Testis (tissue), 3 donors: ENCODE measurements around the gene ABHD12B. TPM values are rescaled to one million over a fixed set of nuclear protein-coding genes. Genes with fewer than 3 reads are reported as not detected.

Experiments
- DNase-seq: peaks from one replicate; pipeline ENCODE4 v3.0.0-alpha.2; 2019
- H3K27ac ChIP-seq, 2 donors: fragments of 200-600 bp; sonication (generic); one replicate each; pipeline ENCODE4 v1.5.1; 2019
- H3K27me3 ChIP-seq: fragments of 200-600 bp; sonication (generic); one replicate; pipeline ENCODE4 v1.5.1; 2019
- H3K36me3 ChIP-seq: fragments of 200-600 bp; sonication (generic); one replicate; pipeline ENCODE4 v1.5.1; 2017; ENCODE audit warnings: low read depth; ENCODE audit errors: missing control alignments
- H3K4me1 ChIP-seq: fragments of 200-600 bp; sonication (generic); one replicate; pipeline ENCODE4 v1.5.1; 2019
- H3K4me3 ChIP-seq, 2 donors: fragments of 200-600 bp; sonication (generic); one replicate each; pipeline ENCODE4 v1.5.1; 2017 to 2019
- H3K9me3 ChIP-seq: fragments of 200-600 bp; sonication (generic); one replicate; pipeline ENCODE4 v1.5.1; 2017
- POLR2A ChIP-seq: fragments of 450-650 bp; IDR thresholded peaks from one replicate; pipeline ENCODE4 v1.6.1; 2017; ENCODE audit warnings: antibody characterized with exemption, mild to moderate bottlenecking, moderate library complexity
- WGBS, 2 donors: methylation state at CpG; one replicate each; pipeline ENCODE4 v1.1.5; 2018; 5-methylcytosine and 5-hydroxymethylcytosine counted together
- intact Hi-C: fragments of 100-400 bp; cut with DNase I; formaldehyde crosslinking; loops from one replicate; pipeline ENCODE4 v1.15.1; 2023; ENCODE audit warnings: low total_unique reads
- polyA plus RNA-seq: library from polyadenylated mRNA; stranded (reverse); fragments of 350-450 nt; fragmentation: Illumina TruSeq; extraction: RNeasy Lipid Tissue Mini Kit (QIAGEN cat#74804); gene quantifications from one replicate; pipeline ENCODE4 v1.2.3, GENCODE V29; 2014; ENCODE audit warnings: low read depth, low replicate concordance; ENCODE audit not compliant: insufficient read depth
- total RNA-seq, 2 donors: library from RNA; depleted of rRNA; stranded (reverse); fragments of >200 nt; gene quantifications; one replicate each; pipeline ENCODE4 v1.2.3, GENCODE V29; 2016
- TF ChIP-seq, protein P1 (sequence below), 3 experiments: fragments of 450-650 bp in 2 of 3; fragments of 200-600 bp in 1 of 3; sonication (generic) in 1 of 3; IDR thresholded peaks; one replicate each; pipeline ENCODE4 v1.5.1; 2016 to 2019; ENCODE audit warnings: antibody characterized with exemption in 3 of 3, mild to moderate bottlenecking in 2 of 3, moderate library complexity in 1 of 3

Gene ABHD12B
- total and polyA plus RNA-seq, 3 donors from 2014 or later: 0.37 to 3.0 TPM; not detected in 1

DNA sequence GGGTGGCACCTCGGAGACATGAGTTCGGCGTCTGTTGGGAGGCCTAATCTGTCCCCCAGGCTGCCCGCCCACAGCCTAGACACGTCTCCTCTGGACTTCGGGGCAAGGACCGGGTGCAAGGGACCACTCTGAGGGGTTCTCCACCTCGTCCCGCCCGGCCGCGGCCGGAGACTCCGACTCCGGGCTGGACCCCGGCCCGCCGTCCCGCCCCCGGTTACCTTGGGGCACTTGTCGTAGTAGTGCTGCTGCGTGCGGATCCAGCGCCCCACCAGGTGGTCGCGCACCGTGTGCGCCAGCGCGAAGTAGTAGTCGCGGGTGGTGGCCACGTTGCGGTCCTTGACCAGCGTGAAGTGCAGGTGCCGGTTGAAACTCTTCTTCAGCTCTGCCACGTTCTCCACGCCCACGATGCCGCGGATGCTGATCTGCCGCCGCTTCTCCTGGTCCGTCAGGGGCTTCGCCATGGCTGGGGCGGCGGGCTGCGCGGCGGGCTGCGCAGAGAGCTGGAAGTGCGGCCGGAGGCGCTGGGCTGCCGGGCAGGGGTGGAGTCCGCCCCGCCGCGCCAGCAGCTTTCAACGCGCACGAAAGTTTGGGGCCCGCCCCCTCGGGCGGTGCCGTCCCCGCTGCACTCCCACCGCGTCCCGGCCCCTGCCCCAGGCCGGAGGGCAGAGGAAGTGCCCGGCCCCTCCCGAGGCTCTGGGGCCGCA lies 72.2 kb downstream of the ABHD12B start, which contains the start of gene PYGL:
Gene PYGL, minus strand, starts transcription at position 541 of the 704 bp plus-strand sequence. Its CDS starts 80 bp downstream, at position 461.
- intact Hi-C loops: no loop called here
- Histone ChIP-seq H3K4me3 (peak within 1 kb of the TSS; percentile 68 to 80), H3K36me3 (no peaks in the 10 kb centered on the region), H3K4me1 (peaks cover 12% of the 10 kb centered on the region), H3K9me3 (no peaks in the 10 kb centered on the region), H3K27ac (peak within 1 kb of the TSS; percentile 90 to 91), H3K27me3 (no peaks in the 10 kb centered on the region)
- TF ChIP-seq, protein P1, sequence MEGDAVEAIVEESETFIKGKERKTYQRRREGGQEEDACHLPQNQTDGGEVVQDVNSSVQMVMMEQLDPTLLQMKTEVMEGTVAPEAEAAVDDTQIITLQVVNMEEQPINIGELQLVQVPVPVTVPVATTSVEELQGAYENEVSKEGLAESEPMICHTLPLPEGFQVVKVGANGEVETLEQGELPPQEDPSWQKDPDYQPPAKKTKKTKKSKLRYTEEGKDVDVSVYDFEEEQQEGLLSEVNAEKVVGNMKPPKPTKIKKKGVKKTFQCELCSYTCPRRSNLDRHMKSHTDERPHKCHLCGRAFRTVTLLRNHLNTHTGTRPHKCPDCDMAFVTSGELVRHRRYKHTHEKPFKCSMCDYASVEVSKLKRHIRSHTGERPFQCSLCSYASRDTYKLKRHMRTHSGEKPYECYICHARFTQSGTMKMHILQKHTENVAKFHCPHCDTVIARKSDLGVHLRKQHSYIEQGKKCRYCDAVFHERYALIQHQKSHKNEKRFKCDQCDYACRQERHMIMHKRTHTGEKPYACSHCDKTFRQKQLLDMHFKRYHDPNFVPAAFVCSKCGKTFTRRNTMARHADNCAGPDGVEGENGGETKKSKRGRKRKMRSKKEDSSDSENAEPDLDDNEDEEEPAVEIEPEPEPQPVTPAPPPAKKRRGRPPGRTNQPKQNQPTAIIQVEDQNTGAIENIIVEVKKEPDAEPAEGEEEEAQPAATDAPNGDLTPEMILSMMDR (IDR thresholded peaks at IDR 0.05): no peak
- no peak for TF ChIP-seq POLR2A
- DNase-seq: peak; percentile 70
- WGBS, 2 donors: 1 to 13% methylated on average over 3 to 49 of the region's 74 CpGs

DNA sequence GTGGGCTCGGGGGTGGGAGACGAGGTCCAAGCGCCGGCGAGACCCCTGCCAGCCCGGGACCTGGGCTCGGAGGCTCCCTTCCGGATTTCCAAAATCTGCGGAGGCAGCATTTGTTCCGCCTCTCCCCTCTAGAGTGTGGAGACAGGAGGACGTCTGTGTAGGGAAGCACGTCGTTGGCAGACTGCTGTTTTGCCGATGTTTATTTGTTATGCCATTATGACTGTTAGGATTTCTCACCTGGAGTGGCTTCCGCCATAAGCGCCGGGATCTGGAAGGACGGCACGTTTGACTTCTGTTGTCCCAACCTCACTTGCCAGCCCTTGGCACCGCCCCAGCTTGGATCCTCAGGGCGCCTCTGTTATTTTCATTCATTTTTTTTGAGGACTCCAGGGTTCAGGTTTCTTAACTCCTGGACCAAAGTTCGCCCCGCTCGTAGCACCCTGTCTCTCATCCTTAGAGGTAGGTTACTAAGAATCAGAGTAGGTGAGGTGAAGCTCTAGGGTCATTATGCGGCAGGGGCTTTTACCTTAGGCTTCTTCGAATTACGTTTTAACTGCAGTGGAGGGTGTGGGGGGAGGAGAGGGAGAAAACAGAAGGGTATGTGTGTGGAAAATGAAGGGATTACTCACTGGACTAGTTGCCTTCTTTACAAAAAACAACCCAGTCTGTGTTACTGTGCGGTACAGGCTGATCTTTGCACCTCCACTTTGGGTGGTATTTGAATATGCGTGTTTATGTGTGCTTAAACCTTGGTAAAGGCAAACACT lies 73.0 kb downstream of the ABHD12B start:
- Histone ChIP-seq H3K36me3 (no peaks in the 10 kb centered on the region), H3K4me1 (peaks cover 12% of the 10 kb centered on the region), H3K9me3 (no peaks in the 10 kb centered on the region), H3K4me3 (peak overlapping the region; percentile 68 to 80), H3K27ac (peak overlapping the region; percentile 90 to 91), H3K27me3 (no peaks in the 10 kb centered on the region)
- intact Hi-C loops: no loop called here
- TF ChIP-seq POLR2A: no peak
- TF ChIP-seq, protein P1 (IDR thresholded peaks at IDR 0.05): no peak
- 7% methylated on average over 15 to 23 of the region's 29 CpGs for WGBS, 2 donors
- peak; percentile 59 for DNase-seq

DNA sequence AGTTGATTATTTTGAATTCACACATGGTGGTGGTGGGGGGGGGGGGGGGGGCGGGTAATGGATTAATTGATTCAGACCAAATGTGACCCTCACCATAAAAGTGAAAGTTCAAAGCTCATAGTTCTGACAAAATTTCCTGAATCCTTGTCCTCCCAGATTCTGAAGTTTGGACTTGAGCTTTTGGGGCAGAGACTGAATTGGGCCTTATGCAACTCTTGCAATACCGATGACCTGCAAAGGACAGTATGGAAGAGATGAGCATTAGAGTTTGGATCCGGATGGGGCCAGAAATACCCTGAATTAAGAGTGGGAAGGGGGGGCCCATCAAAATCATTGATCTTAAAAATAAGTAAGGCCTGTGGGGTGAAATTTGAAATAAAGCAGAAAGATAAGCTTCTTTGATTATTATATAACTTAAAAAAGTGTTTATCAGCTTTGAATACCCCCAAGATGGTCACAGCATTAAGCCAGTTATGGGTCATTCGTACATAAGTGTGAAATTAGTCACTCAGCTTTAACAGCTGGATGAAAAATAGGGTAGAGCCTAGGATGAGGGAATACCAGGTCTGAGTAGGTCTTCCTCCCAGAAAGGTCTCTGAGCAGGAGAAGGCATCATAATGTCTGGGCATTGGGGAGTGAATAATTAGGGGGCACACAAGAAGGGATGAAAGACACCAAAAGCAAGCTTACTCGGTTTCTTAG lies 74.5 kb downstream of the ABHD12B start:
- DNase-seq: no peak
- WGBS, 2 donors: 87 to 90% methylated on average over 5 of the region's 5 CpGs
- Histone ChIP-seq H3K4me3 (no peak overlapping the region), H3K4me1 (peaks cover 12% of the 10 kb centered on the region), H3K9me3 (no peaks in the 10 kb centered on the region), H3K27ac (peak overlapping the region in 1 of 2 donors; percentile 81), H3K27me3 (no peaks in the 10 kb centered on the region), H3K36me3 (no peaks in the 10 kb centered on the region)
- intact Hi-C loops: no loop called here
- TF ChIP-seq POLR2A: no peak
- TF ChIP-seq, protein P1 (IDR thresholded peaks at IDR 0.05): no peak

DNA sequence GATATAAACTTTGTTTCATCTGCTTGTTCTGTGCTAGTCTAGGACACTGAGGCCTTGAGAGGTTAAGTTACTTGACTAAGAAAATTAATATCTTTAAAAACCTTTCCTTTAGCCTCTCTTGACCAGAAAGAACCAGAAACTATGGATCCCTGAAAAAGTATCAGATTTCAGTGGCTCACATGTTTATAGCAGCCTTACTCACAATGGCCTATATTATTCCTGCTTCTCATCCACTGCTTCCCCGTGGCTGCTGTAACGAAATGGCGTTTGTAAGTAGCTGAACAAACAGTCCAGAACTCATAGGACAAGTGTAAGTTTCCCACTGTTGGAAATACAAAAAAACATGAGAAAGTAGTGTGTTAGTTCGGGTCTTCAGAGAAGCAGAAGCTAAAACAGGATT lies 75.6 kb downstream of the ABHD12B start:
- DNase-seq: no peak
- no peaks in the 10 kb centered on the region for H3K9me3 ChIP-seq
- H3K36me3 ChIP-seq: no peaks in the 10 kb centered on the region
- WGBS, 2 donors: 36 to 51% methylated on average over 4 of the region's 4 CpGs
- peaks cover 12% of the 10 kb centered on the region for H3K4me1 ChIP-seq
- H3K4me3 ChIP-seq: no peak overlapping the region
- no peak for TF ChIP-seq POLR2A
- TF ChIP-seq, protein P1 (IDR thresholded peaks at IDR 0.05): no peak
- no peaks in the 10 kb centered on the region for H3K27me3 ChIP-seq
- intact Hi-C loops: no loop called here
- peak overlapping the region; percentile 51 to 81 for H3K27ac ChIP-seq
